HCT116 (cell line): Measurements from ENCODE around the gene ADGRG6. TPM values are rescaled to one million over a fixed set of nuclear protein-coding genes. Genes with fewer than 3 reads are reported as not detected.
"Not testable (repeated sequence)": the region's sequence is repeated elsewhere in the genome, so short reads cannot be mapped to it uniquely, and the experiment has no call there.

ENCODE experiments used
- ATAC-seq: fragments of 200-7000 bp; cut with Tn5 transposase; 2 replicates; pipeline ENCODE4 v1.9.1; 2020; ENCODE audit warnings: mild to moderate bottlenecking, moderate library complexity
- BruUV-seq: library from RNA; stranded (reverse); fragments of 400-500 nt; replicated peaks from 2 replicates; lab custom pipeline; 2021; lab: Mats Ljungman, UMichigan
- CTCF ChIA-PET: fragments of 300-600 bp; sonication (Branson Sonifier 250); formaldehyde crosslinking; loops from one replicate; lab custom pipeline; 2021; ENCODE audit warnings: antibody characterized with exemption; lab: Charles Lee
- POLR2A ChIA-PET: fragments of 300-600, 350-600 bp; sonication (Branson Sonifier 250); formaldehyde crosslinking; loops from one replicate; lab custom pipeline; 2021; ENCODE audit warnings: antibody characterized with exemption; lab: Charles Lee
- RAD21 ChIA-PET, 2 experiments: fragments of 300-600 bp; sonication (Branson Sonifier 250); formaldehyde crosslinking; loops; one replicate each; lab custom pipeline; 2023; ENCODE audit warnings: low total read pairs in 2 of 2; ENCODE audit not compliant: uncharacterized antibody in 2 of 2, unreplicated experiment in 2 of 2, low non-redundant PET in 1 of 2; lab: Charles Lee
- DNase-seq: peaks from one replicate; pipeline ENCODE4 v3.0.0-alpha.2; 2010; ENCODE audit warnings: low read depth, low spot score
- H2AFZ ChIP-seq: fragments of 200-600 bp; shearing (Covaris generic), sonication (generic); 2 replicates; pipeline ENCODE4 v1.6.1; 2017; ENCODE audit warnings: low read depth, mixed run types, mixed read lengths, antibody characterized with exemption, low read length; ENCODE audit not compliant: poor library complexity, severe bottlenecking
- H3K27ac ChIP-seq: 2 replicates; pipeline ENCODE4 v1.5.1; 2012; ENCODE audit warnings: low read depth, low read length
- H3K27me3 ChIP-seq: fragments of 200-600 bp; sonication (generic); 2 replicates; pipeline ENCODE4 v1.6.1; 2016; ENCODE audit warnings: mixed run types, low read length, mixed read lengths; ENCODE audit not compliant: insufficient read depth
- H3K36me3 ChIP-seq, 2 experiments: fragments of 200-500 bp in 1 of 2; fragments of 200-600 bp in 1 of 2; sonication (Bioruptor generic) in 1 of 2; sonication (generic) in 1 of 2; 2 replicates each; pipeline versions ENCODE4 v1.5.1 to v1.6.1; 2014 to 2016; ENCODE audit warnings: low read length in 2 of 2, inconsistent platforms in 1 of 2, mixed read lengths in 1 of 2, mixed run types in 1 of 2; ENCODE audit not compliant: insufficient read depth in 2 of 2, control insufficient read depth in 1 of 2
- H3K4me1 ChIP-seq, 2 experiments: fragments of 200-600 bp in 1 of 2; sonication (generic) in 1 of 2; 2 replicates each; pipeline versions ENCODE4 v1.5.1 to v1.6.1; 2012 to 2017; ENCODE audit warnings: low read length in 2 of 2, inconsistent platforms in 1 of 2, mild to moderate bottlenecking in 1 of 2, mixed read lengths in 1 of 2, mixed run types in 1 of 2, moderate library complexity in 1 of 2; ENCODE audit not compliant: insufficient read depth in 2 of 2, control insufficient read depth in 1 of 2
- H3K4me2 ChIP-seq: fragments of 200-600 bp; sonication (generic); 2 replicates; pipeline ENCODE4 v1.6.1; 2017; ENCODE audit warnings: mixed run types, low read length, mixed read lengths
- H3K4me3 ChIP-seq, 2 experiments: fragments of 200-600 bp in 1 of 2; sonication (generic) in 1 of 2; replicated peaks in 1 of 2; 2 replicates each; pipeline ENCODE4 v1.5.1; 2011 to 2016; ENCODE audit warnings: low read length in 2 of 2, control low read depth in 1 of 2, low read depth in 1 of 2, mild to moderate bottlenecking in 1 of 2, mixed read lengths in 1 of 2, mixed run types in 1 of 2
- H3K79me2 ChIP-seq: fragments of 200-600 bp; sonication (generic); 2 replicates; pipeline ENCODE4 v1.6.1; 2017; ENCODE audit warnings: mild to moderate bottlenecking, mixed run types, low read length, moderate library complexity, mixed read lengths; ENCODE audit not compliant: insufficient read depth
- H3K9ac ChIP-seq: fragments of 200-600 bp; sonication (generic); 2 replicates; pipeline ENCODE4 v1.6.1; 2016; ENCODE audit warnings: low read length, mixed read lengths
- H3K9me2 ChIP-seq: fragments of 200-600 bp; sonication (generic), shearing (Covaris generic); 2 replicates; pipeline ENCODE4 v1.6.1; 2017; ENCODE audit warnings: mixed run types, mild to moderate bottlenecking, moderate library complexity; ENCODE audit not compliant: insufficient read depth
- H3K9me3 ChIP-seq, 2 experiments: fragments of 200-500 bp in 1 of 2; fragments of 200-600 bp in 1 of 2; sonication (Bioruptor generic) in 1 of 2; sonication (generic) in 1 of 2; 2 replicates each; pipeline ENCODE4 v1.6.1; 2014 to 2017; ENCODE audit warnings: low read length in 2 of 2, mixed read lengths in 2 of 2, inconsistent platforms in 1 of 2, low read depth in 1 of 2, mild to moderate bottlenecking in 1 of 2, mixed run types in 1 of 2, moderate library complexity in 1 of 2; ENCODE audit not compliant: control insufficient read depth in 1 of 2, insufficient read depth in 1 of 2
- H4K20me1 ChIP-seq: fragments of 200-600 bp; sonication (generic), shearing (Covaris generic); 2 replicates; pipeline ENCODE4 v1.6.1; 2017; ENCODE audit warnings: mixed run types, mild to moderate bottlenecking, moderate library complexity; ENCODE audit not compliant: insufficient read depth
- EGR1 ChIP-seq: IDR thresholded peaks from 2 replicates; pipeline ENCODE4 v1.6.1; 2012; ENCODE audit warnings: low read depth
- ELF1 ChIP-seq: IDR thresholded peaks from 2 replicates; pipeline ENCODE4 v1.6.1; 2012; ENCODE audit warnings: low read depth, borderline replicate concordance
- JUND ChIP-seq: IDR thresholded peaks from 2 replicates; pipeline ENCODE4 v1.6.1; 2012
- RAD21 ChIP-seq: IDR thresholded peaks from 2 replicates; pipeline ENCODE4 v1.6.1; 2012; ENCODE audit warnings: low read depth, mild to moderate bottlenecking
- SRF ChIP-seq: IDR thresholded peaks from 2 replicates; pipeline ENCODE4 v1.6.1; 2012; ENCODE audit warnings: low read depth
- ZNF274 ChIP-seq: fragments of 200-500 bp; sonication (Bioruptor generic); IDR thresholded peaks from 2 replicates; pipeline ENCODE4 v1.6.1; 2014; ENCODE audit warnings: mild to moderate bottlenecking, low read depth, low read length, inconsistent platforms
- intact Hi-C: fragments of 100-400 bp; cut with micrococcal nuclease; formaldehyde crosslinking; loops from 2 replicates; pipeline ENCODE4 v1.10.0; 2022
- total RNA-seq: library from RNA; stranded (reverse); gene quantifications from one replicate; pipeline ENCODE4 v1.2.1, GENCODE V29; 2021; ENCODE audit not compliant: unreplicated experiment

ADGRG6 gene
- total RNA-seq, 1 experiment from 2014 or later = 67.9 TPM

DNA sequence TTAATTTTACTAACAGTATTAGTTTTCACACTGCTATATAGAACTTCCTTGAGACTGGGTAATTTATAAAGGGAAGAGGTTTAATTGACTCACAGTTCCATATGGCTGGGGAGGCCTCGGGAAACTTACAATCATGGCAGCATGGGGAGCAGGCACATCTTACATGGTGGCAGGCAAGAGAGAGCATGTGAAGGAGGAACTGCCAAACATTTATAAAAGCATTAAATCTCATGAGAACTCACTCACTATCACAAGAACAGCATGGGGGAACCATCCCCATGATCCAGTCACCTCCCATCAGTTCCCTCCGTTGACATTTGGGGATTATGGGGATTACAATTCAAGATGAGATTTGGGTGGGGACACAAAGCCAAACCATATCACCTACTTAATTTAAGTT is 126.7 kb downstream of the ADGRG6 start:
- CTCF ChIA-PET, H3K4me1 ChIP-seq, H3K9ac ChIP-seq, H4K20me1 ChIP-seq, DNase-seq, H3K27ac ChIP-seq, ATAC-seq, H2AFZ ChIP-seq, RAD21 ChIA-PET, BruUV-seq, intact Hi-C loops, H3K4me2 ChIP-seq, POLR2A ChIA-PET, H3K9me2 ChIP-seq, H3K79me2 ChIP-seq, H3K4me3 ChIP-seq, H3K27me3 ChIP-seq, H3K9me3 ChIP-seq: not testable (repeated sequence)
- H3K36me3 ChIP-seq = peaks cover 2 to 19% of the 10 kb centered on the region in 2 experiments; a peak in 2 of 4 replicates

DNA sequence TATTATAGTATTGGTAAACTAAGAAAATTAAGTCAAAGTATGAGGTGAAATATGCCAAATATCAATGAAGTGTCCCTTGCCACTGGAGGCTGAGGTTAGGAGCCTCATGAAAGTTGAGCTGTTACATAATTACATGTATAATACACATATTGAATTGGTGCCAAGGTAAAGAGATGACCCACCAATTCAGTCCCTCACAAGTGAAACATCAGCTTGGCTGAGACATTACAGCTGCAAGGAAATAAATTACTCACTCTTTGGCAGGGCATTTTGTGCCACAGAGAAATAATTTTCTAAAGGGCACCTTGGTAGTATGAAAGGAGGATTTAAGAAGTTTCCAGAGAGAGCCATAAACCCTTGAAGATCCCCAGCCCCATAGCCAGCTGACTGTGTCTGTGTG is 127.4 kb downstream of the ADGRG6 start:
- ChIA-PET RAD21 (no interaction called here), POLR2A (no interaction called here), CTCF (no interaction called here)
- Histone ChIP-seq H3K79me2 (no peaks in the 10 kb centered on the region), H3K4me2 (no peak overlapping the region), H3K4me1 (no peaks in the 10 kb centered on the region), H3K36me3 (peaks cover 2 to 19% of the 10 kb centered on the region in 2 experiments; a peak in 2 of 4 replicates), H3K27ac (no peak overlapping the region), H3K9me2 (no peaks in the 10 kb centered on the region), H2AFZ (no peak overlapping the region), H3K9ac (no peak overlapping the region), H3K27me3 (no peaks in the 10 kb centered on the region), H3K9me3 (no peaks in the 10 kb centered on the region), H4K20me1 (no peaks in the 10 kb centered on the region), H3K4me3 (no peak overlapping the region)
- intact Hi-C loops = no loop called here
- ATAC-seq = no peak
- no peak for DNase-seq
- BruUV-seq = no TSS peak
- TF ChIP-seq EGR1 (no peak), JUND (no peak), RAD21 (no peak), SRF (no peak), ZNF274 (no peak), ELF1 (no peak)
